PC-9 (cell line): Measurements from ENCODE around the gene ABCA2.

ENCODE experiments used
- CTCF ChIP-seq: fragments of 200-600 bp; sonication (generic); conservative IDR thresholded peaks from 2 replicates; pipeline ENCODE4 v1.6.1; 2017; ENCODE audit warnings: mixed run types, antibody characterized with exemption, mild to moderate bottlenecking, moderate library complexity
- EZH2 ChIP-seq: fragments of 200-600 bp; sonication (generic); IDR thresholded peaks from 2 replicates; pipeline ENCODE4 v1.8.0; 2017; ENCODE audit warnings: antibody characterized with exemption, low read depth

GRCh38 chr9:137006116-137007003, 21.7 kb downstream of the ABCA2 start:
- TF ChIP-seq CTCF (no peak), EZH2 (no peak)
